K562 (cell line): Measurements from ENCODE around the gene ACTR3C. TPM values are rescaled to one million over a fixed set of nuclear protein-coding genes. Genes with fewer than 3 reads are reported as not detected.

Source experiments
- ATAC-seq: fragments of 200-7000 bp; cut with Tn5 transposase; 3 replicates; pipeline ENCODE4 v1.9.1; 2020; ENCODE audit warnings: moderate library complexity
- BruUV-seq: library from RNA; stranded (reverse); fragments of 400-500 nt; replicated peaks from 2 replicates; lab custom pipeline; 2021; lab: Mats Ljungman, UMichigan
- CTCF ChIA-PET: fragments of 300-600 bp; formaldehyde crosslinking; extraction: SDS; loops from one replicate; lab custom pipeline; 2021; ENCODE audit warnings: low intra/inter-chr PET ratio; lab: Yijun Ruan, JAX
- POLR2A ChIA-PET: fragments of 300-600, 350-650 bp; sonication (Branson Sonifier 250); formaldehyde crosslinking; extraction: SDS; loops from one replicate; lab custom pipeline; 2021; ENCODE audit warnings: antibody characterized with exemption, inconsistent platforms; lab: Yijun Ruan, JAX
- DNase-seq, 4 experiments: peaks; one replicate each; pipeline versions ENCODE4 v3.0.0 to v3.0.0-alpha.2; 2011 to 2018; ENCODE audit warnings: low spot score in 3 of 4, mixed read lengths in 3 of 4; ENCODE audit errors: extremely low read depth in 1 of 4
- FAIRE-seq: peaks from 2 replicates; lab custom pipeline; 2011; peaks lifted over from hg19 to GRCh38; lab: Jason Lieb, UNC
- H2AFZ ChIP-seq: 2 replicates; pipeline ENCODE4 v1.6.0; 2011; ENCODE audit warnings: low read depth, low read length, control low read depth, inconsistent platforms
- H3K27ac ChIP-seq: fragments of 200-600 bp; 3 replicates; pipeline ENCODE4 v1.8.0; 2011; ENCODE audit warnings: low read depth, mild to moderate bottlenecking, control low read depth, inconsistent platforms, low read length, moderate library complexity, mixed read lengths; ENCODE audit errors: extremely low read depth
- H3K27me3 ChIP-seq, 2 experiments: fragments of 300-600 bp in 1 of 2; 2 replicates in 1 of 2; 3 replicates in 1 of 2; pipeline versions ENCODE4 v1.6.0 to v1.8.0; 2011; ENCODE audit warnings: inconsistent platforms in 2 of 2, low read length in 2 of 2, mild to moderate bottlenecking in 1 of 2, mixed read lengths in 1 of 2, moderate library complexity in 1 of 2; ENCODE audit not compliant: control insufficient read depth in 2 of 2, insufficient read depth in 2 of 2
- H3K36me3 ChIP-seq: fragments of 300-600 bp; 3 replicates; pipeline ENCODE4 v1.8.0; 2011; ENCODE audit warnings: mild to moderate bottlenecking, low read length, inconsistent platforms; ENCODE audit not compliant: control insufficient read depth, insufficient read depth
- H3K4me1 ChIP-seq, 2 experiments: fragments of 200-600 bp in 1 of 2; replicated peaks in 1 of 2; 2 replicates in 1 of 2; 3 replicates in 1 of 2; pipeline versions ENCODE4 v1.5.1 to v1.8.0; 2011; ENCODE audit warnings: inconsistent platforms in 2 of 2, low read length in 2 of 2, mild to moderate bottlenecking in 1 of 2, mixed read lengths in 1 of 2, moderate library complexity in 1 of 2; ENCODE audit not compliant: control insufficient read depth in 2 of 2, insufficient read depth in 2 of 2
- H3K4me2 ChIP-seq: 2 replicates; pipeline ENCODE4 v1.6.1; 2011; ENCODE audit warnings: low read length, control low read depth, inconsistent platforms, mixed read lengths; ENCODE audit not compliant: insufficient read depth
- H3K4me3 ChIP-seq: fragments of 200-600 bp; sonication (generic), shearing (Covaris generic); 2 replicates; pipeline ENCODE4 v1.5.1; 2016; ENCODE audit warnings: control low read depth, inconsistent platforms
- H3K79me2 ChIP-seq: fragments of 200-600 bp; 3 replicates; pipeline ENCODE4 v1.8.0; 2011; ENCODE audit warnings: low read length, inconsistent platforms; ENCODE audit not compliant: control insufficient read depth, insufficient read depth
- H3K9ac ChIP-seq, 2 experiments: 2 replicates each; pipeline versions ENCODE4 v1.6.0 to v1.6.1; 2011; ENCODE audit warnings: low read depth in 2 of 2, low read length in 2 of 2, control low read depth in 1 of 2, inconsistent platforms in 1 of 2, mild to moderate bottlenecking in 1 of 2, mixed read lengths in 1 of 2; ENCODE audit not compliant: insufficient read depth in 1 of 2
- H3K9me1 ChIP-seq: one replicate; pipeline ENCODE4 v1.6.0; 2011; ENCODE audit warnings: inconsistent platforms, mild to moderate bottlenecking, low read length, moderate library complexity; ENCODE audit not compliant: control insufficient read depth, insufficient read depth
- H3K9me3 ChIP-seq: replicated peaks from 2 replicates; pipeline ENCODE4 v1.5.1; 2011; ENCODE audit warnings: low read depth, low read length, inconsistent platforms; ENCODE audit not compliant: control insufficient read depth, insufficient read depth
- H4K20me1 ChIP-seq: replicated peaks from 2 replicates; pipeline ENCODE4 v1.6.1; 2011; ENCODE audit warnings: low read length, inconsistent platforms, mixed read lengths; ENCODE audit not compliant: control insufficient read depth, insufficient read depth
- HDAC8 ChIP-seq: fragments of 450-650 bp; IDR thresholded peaks from 2 replicates; pipeline ENCODE4 v1.6.1; 2016; ENCODE audit warnings: mild to moderate bottlenecking, missing genetic modification characterization, moderate library complexity, missing compliant biosample characterization
- KDM5B ChIP-seq: fragments of 200-600 bp; sonication (generic); IDR thresholded peaks from 2 replicates; pipeline ENCODE4 v1.6.1; 2012; ENCODE audit warnings: low read depth, mild to moderate bottlenecking, moderate library complexity, low read length, control low read depth, inconsistent platforms; ENCODE audit not compliant: insufficient replicate concordance
- PHB ChIP-seq: fragments of 250-450 bp; sonication (Bioruptor Pico); IDR thresholded peaks from 2 replicates; pipeline ENCODE4 v1.5.0; 2021
- RAD51 ChIP-seq: fragments of 450-650 bp; IDR thresholded peaks from 2 replicates; pipeline ENCODE4 v1.7.1; 2016; ENCODE audit warnings: low read depth, mild to moderate bottlenecking, borderline replicate concordance
- WGBS: fragments of 100-300 bp; shearing (Covaris generic); methylation state at CpG from one replicate; pipeline ENCODE4 v1.1.6; 2016; ENCODE audit warnings: low coverage, mixed read lengths; ENCODE audit not compliant: insufficient coverage; ENCODE audit errors: missing lambda C conversion rate; 5-methylcytosine and 5-hydroxymethylcytosine counted together
- in situ Hi-C: fragments of 300-500 bp; cut with MboI; formaldehyde crosslinking; loops from 4 replicates; pipeline ENCODE4 v1.15.0; 2018; ENCODE audit warnings: inconsistent platforms, mixed read lengths
- intact Hi-C: fragments of 100-400 bp; cut with micrococcal nuclease; formaldehyde crosslinking; loops from 2 replicates; pipeline ENCODE4 v1.14.2; 2022
- polyA plus RNA-seq, 8 experiments: library from polyadenylated mRNA; depleted of rRNA in 4 of 8; stranded (reverse) in 5 of 8; unstranded in 3 of 8; fragments of >200 nt; fragmentation: Nextera tagmentation in 2 of 8; fragmentation: Illumina TruSeq in 1 of 8; extraction: Ambion mirVana in 2 of 8; extraction: Trizol in 1 of 8; gene quantifications; 2 replicates each; pipeline versions ENCODE4 v1.2.1 to v1.2.3, GENCODE V29; 2011 to 2014; ENCODE audit warnings: inconsistent platforms in 1 of 8, missing spikeins in 1 of 8
- total RNA-seq, 7 experiments: library from RNA; depleted of rRNA in 6 of 7; stranded (reverse); fragments of >200 nt in 6 of 7; fragmentation: Illumina TruSeq in 2 of 7; extraction: Trizol in 2 of 7; gene quantifications; 2 replicates each; pipeline versions ENCODE4 v1.2.1 to v1.2.3, GENCODE V29; 2011 to 2021; ENCODE audit warnings: low replicate concordance in 1 of 7
- TF ChIP-seq, protein P1 (sequence below): sonication (generic); formaldehyde crosslinking; IDR thresholded peaks from 2 replicates; pipeline ENCODE4 v1.8.0; 2022; ENCODE audit warnings: missing genetic modification reagents, mild to moderate bottlenecking, moderate library complexity, borderline replicate concordance
- TF ChIP-seq, protein P2 (sequence below): fragments of 250-450 bp; sonication (Bioruptor Pico); IDR thresholded peaks from 2 replicates; pipeline ENCODE4 v1.9.0; 2021; ENCODE audit warnings: mild to moderate bottlenecking, inconsistent platforms

The ACTR3C gene
- total and polyA plus RNA-seq, 9 of the 15 experiments (the other 6 are each of a cell fraction or from before 2014, with no cell fraction given): 9.0 to 35.4 (median 13.3) TPM

DNA sequence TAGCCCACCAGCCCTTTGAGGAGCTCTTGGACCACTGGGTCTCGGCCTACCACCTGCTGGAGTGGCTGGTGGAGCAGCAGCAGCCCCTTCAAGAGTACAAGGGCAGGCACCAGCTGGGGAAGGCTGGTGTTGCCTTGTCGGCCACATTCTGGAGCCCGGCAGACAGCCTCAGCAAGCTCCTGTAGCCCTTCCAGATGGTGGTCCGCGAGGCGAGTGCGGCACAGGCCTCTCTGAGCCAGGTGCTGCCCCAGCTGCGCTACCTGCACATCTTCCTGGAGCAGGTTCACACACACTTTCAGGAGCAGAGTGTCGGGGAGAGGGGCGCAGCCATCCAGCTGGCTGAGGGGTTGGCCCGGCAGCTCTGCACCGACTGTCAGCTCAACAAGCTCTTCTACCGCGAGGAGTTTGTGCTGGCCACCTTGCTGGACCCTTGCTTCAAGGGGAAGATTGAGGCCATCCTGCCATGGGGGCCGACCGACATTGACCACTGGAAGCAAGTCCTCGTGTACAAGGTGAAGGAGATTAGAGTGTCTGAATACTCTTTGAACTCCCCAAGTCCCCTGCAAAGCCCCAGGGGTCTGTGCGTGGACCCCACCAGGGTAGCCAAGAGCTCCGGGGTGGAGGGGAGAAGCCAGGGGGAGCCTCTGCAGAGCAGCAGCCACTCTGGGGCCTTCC, 7.0 kb upstream of the ACTR3C start (continued):
- TF ChIP-seq HDAC8: no peak

DNA sequence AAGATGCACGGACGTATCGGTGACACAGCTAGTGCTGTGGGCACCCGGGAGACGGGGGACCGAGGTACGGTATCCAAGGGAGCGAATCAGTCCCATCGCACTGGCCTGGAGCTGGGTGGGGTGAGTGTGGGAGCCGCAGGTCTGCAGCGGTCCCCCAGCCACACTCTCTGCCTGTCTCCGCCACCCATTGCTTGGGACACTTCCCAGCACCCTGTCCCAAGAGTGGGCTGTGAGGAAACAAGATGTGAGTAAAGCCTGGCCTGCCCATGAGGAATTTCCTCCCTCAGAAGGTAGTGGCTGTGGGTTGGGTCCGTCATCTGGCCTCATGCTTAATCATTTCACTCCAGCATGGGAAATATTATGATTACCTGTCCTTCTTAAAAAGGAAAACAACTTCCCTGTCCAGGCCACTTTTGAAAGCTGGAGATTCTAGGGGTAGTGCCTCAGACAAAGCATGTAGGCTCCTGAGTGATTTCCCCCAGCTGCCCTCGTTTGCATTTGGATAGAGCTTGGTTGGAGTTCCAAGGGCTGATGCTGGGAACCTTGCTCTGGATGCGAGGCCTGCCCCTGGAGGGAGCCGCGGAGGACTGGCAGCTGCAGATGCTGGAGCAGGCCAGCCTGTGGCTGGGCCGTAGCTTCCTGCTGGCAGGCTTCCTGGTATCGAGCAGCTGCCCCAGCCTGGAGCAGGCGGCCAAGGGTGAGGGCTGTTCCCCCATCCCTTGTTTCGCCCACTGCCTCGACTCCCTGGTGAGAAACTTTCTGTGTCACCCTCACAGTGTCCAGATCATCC, 6.2 kb upstream of the ACTR3C start:
- no peaks in the 10 kb centered on the region for H3K9me1 ChIP-seq
- no peak overlapping the region for H3K4me3 ChIP-seq
- ATAC-seq (no peak), FAIRE-seq (no peak), DNase-seq (peak in 1 of 4 experiments; percentile 19)
- peak overlapping the region in 1 of 2 experiments; percentile 30; a peak in 1 of 4 replicates for H3K9ac ChIP-seq
- H3K4me2 ChIP-seq: no peak overlapping the region
- H3K79me2 ChIP-seq: peaks cover 39% of the 10 kb centered on the region
- H3K9me3 ChIP-seq: no peaks in the 10 kb centered on the region
- POLR2A ChIA-PET: interaction anchor here (0.6 to 1.2 kb wide), 6 partner anchors 8 to 41 kb away, joined by 3 to 7 read pairs (median 3); no protein-coding TSS in a partner anchor
- H2AFZ ChIP-seq: no peak overlapping the region
- in situ Hi-C loops: no loop called here
- peaks cover 91% of the 10 kb centered on the region for H3K36me3 ChIP-seq
- BruUV-seq: no TSS peak
- intact Hi-C loops: no loop called here
- CTCF ChIA-PET: no interaction called here
- H3K27ac ChIP-seq: no peak overlapping the region
- H3K27me3 ChIP-seq: no peaks in the 10 kb centered on the region
- 93% methylated on average over 21 of the region's 22 CpGs for WGBS
- no peaks in the 10 kb centered on the region; the same call in 1 of the 2 replicates for H4K20me1 ChIP-seq
- TF ChIP-seq, protein P1, sequence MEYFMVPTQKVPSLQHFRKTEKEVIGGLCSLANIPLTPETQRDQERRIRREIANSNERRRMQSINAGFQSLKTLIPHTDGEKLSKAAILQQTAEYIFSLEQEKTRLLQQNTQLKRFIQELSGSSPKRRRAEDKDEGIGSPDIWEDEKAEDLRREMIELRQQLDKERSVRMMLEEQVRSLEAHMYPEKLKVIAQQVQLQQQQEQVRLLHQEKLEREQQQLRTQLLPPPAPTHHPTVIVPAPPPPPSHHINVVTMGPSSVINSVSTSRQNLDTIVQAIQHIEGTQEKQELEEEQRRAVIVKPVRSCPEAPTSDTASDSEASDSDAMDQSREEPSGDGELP (CRISPR knock-in tag): 0 out of 2 replicates have a peak, but pooled peaks have one; percentile 7
- TF ChIP-seq PHB (CRISPR knock-in tag) (0 out of 2 replicates have a peak, but pooled peaks have one; percentile 14), RAD51 (no peak), KDM5B (peak; percentile 3)
- TF ChIP-seq, protein P2, sequence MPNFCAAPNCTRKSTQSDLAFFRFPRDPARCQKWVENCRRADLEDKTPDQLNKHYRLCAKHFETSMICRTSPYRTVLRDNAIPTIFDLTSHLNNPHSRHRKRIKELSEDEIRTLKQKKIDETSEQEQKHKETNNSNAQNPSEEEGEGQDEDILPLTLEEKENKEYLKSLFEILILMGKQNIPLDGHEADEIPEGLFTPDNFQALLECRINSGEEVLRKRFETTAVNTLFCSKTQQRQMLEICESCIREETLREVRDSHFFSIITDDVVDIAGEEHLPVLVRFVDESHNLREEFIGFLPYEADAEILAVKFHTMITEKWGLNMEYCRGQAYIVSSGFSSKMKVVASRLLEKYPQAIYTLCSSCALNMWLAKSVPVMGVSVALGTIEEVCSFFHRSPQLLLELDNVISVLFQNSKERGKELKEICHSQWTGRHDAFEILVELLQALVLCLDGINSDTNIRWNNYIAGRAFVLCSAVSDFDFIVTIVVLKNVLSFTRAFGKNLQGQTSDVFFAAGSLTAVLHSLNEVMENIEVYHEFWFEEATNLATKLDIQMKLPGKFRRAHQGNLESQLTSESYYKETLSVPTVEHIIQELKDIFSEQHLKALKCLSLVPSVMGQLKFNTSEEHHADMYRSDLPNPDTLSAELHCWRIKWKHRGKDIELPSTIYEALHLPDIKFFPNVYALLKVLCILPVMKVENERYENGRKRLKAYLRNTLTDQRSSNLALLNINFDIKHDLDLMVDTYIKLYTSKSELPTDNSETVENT (CRISPR knock-in tag): peak; percentile 42; the same call in 1 of the 2 replicates
- H3K4me1 ChIP-seq: peaks cover 8 to 25% of the 10 kb centered on the region in 2 experiments; a peak in 4 of 5 replicates
